Upper lobe of right lung (tissue), 1 donor: ENCODE measurements around the gene NINJ2. TPM values are rescaled to one million over a fixed set of nuclear protein-coding genes. Genes with fewer than 3 reads are reported as not detected.

Experiments
- ATAC-seq: fragments of 200-7000 bp; cut with Tn5 transposase; one replicate; pipeline ENCODE4 v1.9.1; 2020; ENCODE audit warnings: mild to moderate bottlenecking, moderate library complexity
- DNase-seq: peaks from one replicate; pipeline ENCODE4 v3.0.0-alpha.2; 2020
- H3K27ac ChIP-seq: fragments of 200-600 bp; one replicate; pipeline ENCODE4 v1.8.0; 2022
- H3K27me3 ChIP-seq: fragments of 200-600 bp; one replicate; pipeline ENCODE4 v1.8.0; 2022; ENCODE audit warnings: mild to moderate bottlenecking
- H3K36me3 ChIP-seq: fragments of 200-600 bp; one replicate; pipeline ENCODE4 v1.8.0; 2022
- H3K4me1 ChIP-seq: fragments of 200-600 bp; one replicate; pipeline ENCODE4 v1.8.0; 2022
- H3K4me3 ChIP-seq: fragments of 200-600 bp; one replicate; pipeline ENCODE4 v1.8.0; 2022; ENCODE audit warnings: mild to moderate bottlenecking
- H3K9me3 ChIP-seq: fragments of 200-600 bp; one replicate; pipeline ENCODE4 v1.8.0; 2022
- intact Hi-C: fragments of 100-400 bp; cut with DNase I; formaldehyde crosslinking; loops from one replicate; pipeline ENCODE4 v1.11.0; 2022
- total RNA-seq: library from RNA; stranded (reverse); fragmentation: NEBNext Ultra II Directional; extraction: Animal tissue kit (Norgen Biotek cat#: 25700); gene quantifications from one replicate; pipeline ENCODE4 v1.2.1, GENCODE V29; 2021
- TF ChIP-seq, protein P1 (sequence below): fragments of 200-600 bp; IDR thresholded peaks from one replicate; pipeline ENCODE4 v1.8.0; 2022; ENCODE audit warnings: antibody characterized with exemption
- donor health status: DM: no; HTN: yes; CAD: no; lungs with severe emphysema.

The NINJ2 gene
- total RNA-seq, 1 donor from 2014 or later: 23.4 TPM

DNA sequence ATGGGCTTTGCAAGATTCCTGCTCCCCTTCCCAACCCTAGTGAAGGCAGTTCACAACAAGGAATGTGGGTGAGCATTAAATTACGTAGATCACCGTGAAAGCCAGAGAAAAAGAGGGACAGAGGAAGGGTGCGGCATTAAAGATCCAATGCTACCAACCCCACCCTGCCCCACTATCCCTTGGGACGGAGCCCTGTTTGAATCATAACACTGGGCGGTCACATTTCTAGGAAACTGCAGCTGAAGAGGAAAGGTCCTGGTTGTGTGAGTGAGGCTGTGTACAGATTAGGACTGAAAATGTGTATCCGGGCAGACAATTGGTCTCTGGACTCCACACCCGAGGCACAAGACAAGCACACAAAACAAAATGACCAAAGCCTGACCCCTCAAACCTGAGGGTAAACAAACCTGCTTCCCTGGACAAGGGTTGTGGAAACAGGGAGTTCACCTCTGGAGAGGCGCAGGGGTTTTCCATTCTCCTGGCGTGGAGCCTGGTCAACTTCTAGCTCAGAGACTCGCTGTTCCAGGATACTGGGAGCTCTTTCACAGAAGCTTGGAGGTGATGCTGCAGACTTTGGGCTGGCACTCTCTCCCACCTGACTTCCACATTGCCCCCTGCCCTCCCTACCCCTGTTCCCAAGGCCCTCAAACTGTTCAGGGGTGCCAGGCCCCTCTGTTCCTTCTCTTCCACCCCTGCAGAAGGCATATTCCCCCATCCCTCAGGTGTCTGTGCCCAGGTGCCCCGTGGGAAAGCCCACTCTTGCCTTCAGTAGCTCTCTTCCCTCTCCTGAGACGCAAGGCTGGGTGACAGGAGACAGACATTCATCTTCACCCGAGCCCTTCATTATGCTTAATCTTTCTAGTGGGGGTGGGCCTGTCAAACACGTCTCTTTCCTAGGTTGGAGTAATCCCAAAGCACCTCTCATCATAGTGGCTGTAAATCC, 16.5 kb downstream of the NINJ2 start:
- Histone ChIP-seq H3K9me3 (no peaks in the 10 kb centered on the region), H3K36me3 (no peaks in the 10 kb centered on the region), H3K27ac (peak overlapping the region; percentile 99), H3K27me3 (no peaks in the 10 kb centered on the region), H3K4me1 (peaks cover 39% of the 10 kb centered on the region), H3K4me3 (peak overlapping the region; percentile 1)
- ATAC-seq (peak; percentile 2), DNase-seq (no peak)
- intact Hi-C loops: loop anchor here (10.0 kb wide), 1 partner anchor 72 kb away; no protein-coding TSS in a partner anchor
- TF ChIP-seq, protein P1, sequence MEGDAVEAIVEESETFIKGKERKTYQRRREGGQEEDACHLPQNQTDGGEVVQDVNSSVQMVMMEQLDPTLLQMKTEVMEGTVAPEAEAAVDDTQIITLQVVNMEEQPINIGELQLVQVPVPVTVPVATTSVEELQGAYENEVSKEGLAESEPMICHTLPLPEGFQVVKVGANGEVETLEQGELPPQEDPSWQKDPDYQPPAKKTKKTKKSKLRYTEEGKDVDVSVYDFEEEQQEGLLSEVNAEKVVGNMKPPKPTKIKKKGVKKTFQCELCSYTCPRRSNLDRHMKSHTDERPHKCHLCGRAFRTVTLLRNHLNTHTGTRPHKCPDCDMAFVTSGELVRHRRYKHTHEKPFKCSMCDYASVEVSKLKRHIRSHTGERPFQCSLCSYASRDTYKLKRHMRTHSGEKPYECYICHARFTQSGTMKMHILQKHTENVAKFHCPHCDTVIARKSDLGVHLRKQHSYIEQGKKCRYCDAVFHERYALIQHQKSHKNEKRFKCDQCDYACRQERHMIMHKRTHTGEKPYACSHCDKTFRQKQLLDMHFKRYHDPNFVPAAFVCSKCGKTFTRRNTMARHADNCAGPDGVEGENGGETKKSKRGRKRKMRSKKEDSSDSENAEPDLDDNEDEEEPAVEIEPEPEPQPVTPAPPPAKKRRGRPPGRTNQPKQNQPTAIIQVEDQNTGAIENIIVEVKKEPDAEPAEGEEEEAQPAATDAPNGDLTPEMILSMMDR: no peak

DNA sequence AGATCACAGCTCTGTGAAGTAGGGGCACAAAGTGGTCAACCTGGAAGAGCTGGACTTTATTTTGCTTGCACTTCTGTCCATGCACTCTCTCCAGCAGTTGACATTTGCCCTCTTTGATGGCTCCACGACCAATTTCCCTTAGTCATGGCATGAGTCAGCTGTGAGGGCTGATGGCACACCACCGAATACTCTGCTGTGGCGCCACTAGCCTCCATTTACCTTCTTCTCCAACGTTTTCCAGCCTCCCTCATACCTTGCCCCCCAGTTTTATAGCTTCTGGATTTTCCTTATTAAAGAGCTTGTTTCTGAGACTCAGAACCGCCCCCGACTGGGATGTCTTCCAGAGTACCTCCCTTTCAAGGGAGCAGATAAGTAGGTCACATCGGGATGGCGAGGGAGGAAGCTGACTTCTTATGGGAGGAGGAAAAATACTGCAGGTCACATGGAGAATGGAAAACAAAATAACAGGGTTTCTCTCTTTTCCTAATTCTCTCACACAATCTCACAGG, 17.6 kb downstream of the NINJ2 start:
- Histone ChIP-seq H3K27ac (peak overlapping the region; percentile 99), H3K27me3 (no peaks in the 10 kb centered on the region), H3K4me1 (peaks cover 41% of the 10 kb centered on the region), H3K36me3 (no peaks in the 10 kb centered on the region), H3K9me3 (no peaks in the 10 kb centered on the region), H3K4me3 (peak overlapping the region; percentile 1)
- intact Hi-C loops: loop anchor here (10.0 kb wide), 1 partner anchor 71 kb away; no protein-coding TSS in a partner anchor
- TF ChIP-seq, protein P1: no peak
- DNase-seq: no peak
- no peak for ATAC-seq

DNA sequence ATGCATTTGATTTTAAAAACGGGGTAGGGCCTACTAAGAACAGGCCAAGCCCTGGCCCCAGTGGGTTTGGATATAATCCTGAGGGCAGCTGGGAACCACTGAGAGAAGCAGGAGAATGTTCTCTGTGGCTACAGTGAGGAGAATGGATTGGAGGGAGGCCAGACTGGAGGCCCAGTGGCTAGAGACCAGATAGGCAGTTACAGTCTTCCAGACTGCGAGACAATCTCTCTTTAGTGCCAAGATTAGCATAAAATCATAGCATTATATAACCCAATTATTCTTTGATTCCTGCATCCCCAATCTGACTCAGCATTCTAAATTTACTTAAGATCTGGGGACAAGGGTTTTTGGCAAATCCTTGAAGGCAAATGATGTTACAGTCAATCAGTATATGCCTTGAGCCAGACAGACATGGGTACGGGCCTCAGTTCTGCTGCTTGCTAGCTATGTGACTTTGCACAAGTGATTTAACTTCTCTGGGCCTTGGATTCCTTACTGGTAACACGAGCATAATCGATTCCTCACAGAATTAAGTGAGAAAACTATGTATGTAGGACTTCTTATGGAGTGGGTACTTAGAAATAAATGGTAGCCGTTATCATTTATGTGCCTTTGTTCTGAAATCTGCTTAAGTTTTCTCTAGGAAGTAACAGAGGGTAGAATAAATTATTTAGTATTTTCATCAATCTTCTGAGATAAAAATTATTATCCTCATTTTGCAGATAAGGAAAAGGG, 18.3 kb downstream of the NINJ2 start:
- Histone ChIP-seq H3K36me3 (no peaks in the 10 kb centered on the region), H3K27ac (peak overlapping the region; percentile 99), H3K4me1 (peaks cover 42% of the 10 kb centered on the region), H3K9me3 (no peaks in the 10 kb centered on the region), H3K27me3 (no peaks in the 10 kb centered on the region), H3K4me3 (peak overlapping the region; percentile 80)
- ATAC-seq (no peak), DNase-seq (no peak)
- intact Hi-C loops: loop anchor here (10.0 kb wide), 1 partner anchor 70 kb away; no protein-coding TSS in a partner anchor
- TF ChIP-seq, protein P1: no peak

DNA sequence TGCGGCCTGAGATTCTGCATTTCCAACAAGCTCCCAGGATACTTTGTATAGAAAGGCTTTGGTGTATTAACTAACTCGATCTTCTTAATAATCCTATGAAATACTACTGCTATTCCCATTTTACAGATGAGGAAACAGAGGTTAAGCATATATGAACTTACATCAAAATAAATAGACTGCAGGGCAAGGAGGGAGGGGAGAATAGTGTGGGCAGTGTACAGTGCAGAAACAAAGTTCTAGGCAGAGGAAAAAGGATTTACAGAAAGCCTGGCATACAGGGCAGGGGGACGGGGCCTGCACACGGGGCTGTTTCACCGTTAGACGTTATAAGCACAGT, 19.0 kb downstream of the NINJ2 start:
- Histone ChIP-seq H3K4me3 (peak overlapping the region; percentile 80), H3K36me3 (no peaks in the 10 kb centered on the region), H3K27ac (peak overlapping the region; percentile 99), H3K27me3 (no peaks in the 10 kb centered on the region), H3K9me3 (no peaks in the 10 kb centered on the region), H3K4me1 (peaks cover 49% of the 10 kb centered on the region)
- ATAC-seq (no peak), DNase-seq (no peak)
- intact Hi-C loops: loop anchor here (10.0 kb wide), 1 partner anchor 69 kb away; no protein-coding TSS in a partner anchor
- TF ChIP-seq, protein P1: no peak

DNA sequence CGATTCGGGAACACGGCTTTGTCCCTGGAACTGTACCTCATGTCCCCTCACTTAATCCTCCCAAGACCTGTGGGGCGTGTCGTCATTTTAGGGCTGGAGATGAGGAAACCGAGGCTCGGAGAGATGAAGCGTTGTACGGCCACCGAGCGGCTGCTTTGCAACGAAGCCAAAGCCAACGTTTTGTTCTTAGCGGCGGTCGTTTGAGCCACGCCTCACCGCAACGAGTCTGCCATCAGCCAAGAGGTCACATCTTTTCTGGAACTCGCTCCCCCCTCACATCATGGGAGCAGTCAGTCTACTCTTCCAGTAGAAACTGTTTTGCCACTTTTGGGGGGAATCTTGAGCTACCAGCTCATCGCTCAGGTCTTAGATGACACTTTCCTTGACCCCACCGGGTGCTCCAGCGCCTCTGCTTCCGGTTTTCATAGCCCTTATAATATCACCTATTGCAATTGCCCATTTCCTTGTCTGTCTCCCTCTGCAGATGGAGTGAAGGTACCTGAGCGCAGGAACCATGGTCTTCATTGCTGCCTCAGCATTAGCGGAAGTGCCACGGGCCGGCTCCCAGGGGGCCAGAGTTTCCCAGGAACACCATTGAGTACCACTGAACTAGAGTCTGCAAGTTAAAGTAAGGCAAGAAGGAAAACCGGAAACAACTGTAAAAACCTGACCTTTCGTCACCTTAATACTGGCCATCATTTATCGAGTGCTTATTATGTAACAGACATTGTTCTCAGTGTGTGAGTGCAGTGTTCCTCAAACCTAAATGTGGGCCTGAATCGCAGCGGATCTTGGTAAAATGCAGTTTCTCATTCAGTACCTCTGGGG, 19.6 kb downstream of the NINJ2 start:
- H3K27me3 ChIP-seq: no peaks in the 10 kb centered on the region
- H3K36me3 ChIP-seq: no peaks in the 10 kb centered on the region
- intact Hi-C loops: loop anchor here (10.0 kb wide), 1 partner anchor 69 kb away; no protein-coding TSS in a partner anchor
- peak overlapping the region; percentile 99 for H3K27ac ChIP-seq
- H3K9me3 ChIP-seq: no peaks in the 10 kb centered on the region
- DNase-seq (peak; percentile 76), ATAC-seq (peak; percentile 0)
- H3K4me1 ChIP-seq: peaks cover 55% of the 10 kb centered on the region
- H3K4me3 ChIP-seq: peak overlapping the region; percentile 80
- TF ChIP-seq, protein P1: no peak
